ENCODE measurements around the gene MAG.

GRCh38 chr19:35362261-35363000, 70.5 kb downstream of the MAG start:
- TF ChIP-seq POLR2A (IDR thresholded peaks at IDR 0.05) (no peak), CTCF (IDR thresholded peaks at IDR 0.05) (no peak)

All from body of pancreas (tissue), 4 donors.